ENCODE measurements around the gene MYZAP.

The MYZAP gene

GRCh38 chr15:57591822-57592367, at the start of gene MYZAP:
Gene MYZAP, plus strand, starts transcription at chr15:57591904. Its CDS starts 131 bp downstream, at chr15:57592035.
- H3K4me1 ChIP-seq (ENCODE audit: control insufficient read depth, insufficient read depth, low read length), result peaks cover 3% of the 10 kb centered on the region
- H3K27me3 ChIP-seq (ENCODE audit: control insufficient read depth, insufficient read depth, low read length), result no peaks in the 10 kb centered on the region
- no peaks in the 10 kb centered on the region for H3K36me3 ChIP-seq (ENCODE audit: control insufficient read depth, insufficient read depth, low read length)
- no peak within 1 kb of the TSS for H3K9ac ChIP-seq (ENCODE audit: low read length)
- no peak within 1 kb of the TSS for H3K27ac ChIP-seq (ENCODE audit: low read depth, low read length)
- H3K4me3 ChIP-seq (ENCODE audit: low read length), result peak within 1 kb of the TSS; percentile 72

- H3K9ac ChIP-seq (ENCODE audit: low read length), result no peak overlapping the region
- no peak overlapping the region for H3K4me3 ChIP-seq (ENCODE audit: low read length)
- H3K27me3 ChIP-seq (ENCODE audit: control insufficient read depth, insufficient read depth, low read length), result no peaks in the 10 kb centered on the region
- H3K27ac ChIP-seq (ENCODE audit: low read depth, low read length), result no peak overlapping the region
- peaks cover 1% of the 10 kb centered on the region for H3K36me3 ChIP-seq (ENCODE audit: control insufficient read depth, insufficient read depth, low read length)
- H3K4me1 ChIP-seq (ENCODE audit: control insufficient read depth, insufficient read depth, low read length), result no peaks in the 10 kb centered on the region
Measured at GRCh38 chr15:57542505-57542817, 49.2 kb upstream of the MYZAP start.

- H3K4me3 ChIP-seq (ENCODE audit: low read length), result no peak overlapping the region
- no peak overlapping the region for H3K27ac ChIP-seq (ENCODE audit: low read depth, low read length)
- H3K27me3 ChIP-seq (ENCODE audit: control insufficient read depth, insufficient read depth, low read length), result no peaks in the 10 kb centered on the region
- H3K36me3 ChIP-seq (ENCODE audit: control insufficient read depth, insufficient read depth, low read length), result peaks cover 2% of the 10 kb centered on the region
- no peak overlapping the region for H3K9ac ChIP-seq (ENCODE audit: low read length)
- H3K4me1 ChIP-seq (ENCODE audit: control insufficient read depth, insufficient read depth, low read length), result no peaks in the 10 kb centered on the region
Measured at GRCh38 chr15:57544848-57545480, 46.7 kb upstream of the MYZAP start.

GRCh38 chr15:57545995-57546394, 45.7 kb upstream of the MYZAP start:
- no peak overlapping the region for H3K4me3 ChIP-seq (ENCODE audit: low read length)
- H3K36me3 ChIP-seq (ENCODE audit: control insufficient read depth, insufficient read depth, low read length), result peaks cover 2% of the 10 kb centered on the region
- H3K4me1 ChIP-seq (ENCODE audit: control insufficient read depth, insufficient read depth, low read length), result no peaks in the 10 kb centered on the region
- H3K27ac ChIP-seq (ENCODE audit: low read depth, low read length), result no peak overlapping the region
- no peak overlapping the region for H3K9ac ChIP-seq (ENCODE audit: low read length)
- no peaks in the 10 kb centered on the region for H3K27me3 ChIP-seq (ENCODE audit: control insufficient read depth, insufficient read depth, low read length)

GRCh38 chr15:57547243-57547755, 44.4 kb upstream of the MYZAP start:
- Histone ChIP-seq H3K36me3 (ENCODE audit: control insufficient read depth, insufficient read depth, low read length) (peaks cover 2% of the 10 kb centered on the region), H3K27me3 (ENCODE audit: control insufficient read depth, insufficient read depth, low read length) (no peaks in the 10 kb centered on the region), H3K9ac (ENCODE audit: low read length) (no peak overlapping the region), H3K4me1 (ENCODE audit: control insufficient read depth, insufficient read depth, low read length) (no peaks in the 10 kb centered on the region), H3K4me3 (ENCODE audit: low read length) (no peak overlapping the region), H3K27ac (ENCODE audit: low read depth, low read length) (no peak overlapping the region)

- Histone ChIP-seq H3K27ac (ENCODE audit: low read depth, low read length) (no peak overlapping the region), H3K4me1 (ENCODE audit: control insufficient read depth, insufficient read depth, low read length) (no peaks in the 10 kb centered on the region), H3K9ac (ENCODE audit: low read length) (no peak overlapping the region), H3K27me3 (ENCODE audit: control insufficient read depth, insufficient read depth, low read length) (no peaks in the 10 kb centered on the region), H3K36me3 (ENCODE audit: control insufficient read depth, insufficient read depth, low read length) (peaks cover 2% of the 10 kb centered on the region), H3K4me3 (ENCODE audit: low read length) (no peak overlapping the region)
Measured at GRCh38 chr15:57548351-57548750, 43.4 kb upstream of the MYZAP start.

GRCh38 chr15:57548835-57549234, 42.9 kb upstream of the MYZAP start:
- Histone ChIP-seq H3K9ac (ENCODE audit: low read length) (no peak overlapping the region), H3K27ac (ENCODE audit: low read depth, low read length) (no peak overlapping the region), H3K27me3 (ENCODE audit: control insufficient read depth, insufficient read depth, low read length) (no peaks in the 10 kb centered on the region), H3K36me3 (ENCODE audit: control insufficient read depth, insufficient read depth, low read length) (peaks cover 2% of the 10 kb centered on the region), H3K4me1 (ENCODE audit: control insufficient read depth, insufficient read depth, low read length) (no peaks in the 10 kb centered on the region), H3K4me3 (ENCODE audit: low read length) (no peak overlapping the region)

- peaks cover 2% of the 10 kb centered on the region for H3K36me3 ChIP-seq (ENCODE audit: control insufficient read depth, insufficient read depth, low read length)
- no peak overlapping the region for H3K9ac ChIP-seq (ENCODE audit: low read length)
- no peak overlapping the region for H3K27ac ChIP-seq (ENCODE audit: low read depth, low read length)
- H3K4me3 ChIP-seq (ENCODE audit: low read length), result no peak overlapping the region
- no peaks in the 10 kb centered on the region for H3K27me3 ChIP-seq (ENCODE audit: control insufficient read depth, insufficient read depth, low read length)
- no peaks in the 10 kb centered on the region for H3K4me1 ChIP-seq (ENCODE audit: control insufficient read depth, insufficient read depth, low read length)
Measured at GRCh38 chr15:57549935-57550334, 41.8 kb upstream of the MYZAP start.

- Histone ChIP-seq H3K27me3 (ENCODE audit: control insufficient read depth, insufficient read depth, low read length) (no peaks in the 10 kb centered on the region), H3K4me1 (ENCODE audit: control insufficient read depth, insufficient read depth, low read length) (no peaks in the 10 kb centered on the region), H3K9ac (ENCODE audit: low read length) (no peak overlapping the region), H3K27ac (ENCODE audit: low read depth, low read length) (no peak overlapping the region), H3K36me3 (ENCODE audit: control insufficient read depth, insufficient read depth, low read length) (peaks cover 2% of the 10 kb centered on the region), H3K4me3 (ENCODE audit: low read length) (no peak overlapping the region)
Measured at GRCh38 chr15:57550640-57551039, 41.1 kb upstream of the MYZAP start.

- Histone ChIP-seq H3K4me1 (ENCODE audit: control insufficient read depth, insufficient read depth, low read length) (no peaks in the 10 kb centered on the region), H3K36me3 (ENCODE audit: control insufficient read depth, insufficient read depth, low read length) (peaks cover 2% of the 10 kb centered on the region), H3K9ac (ENCODE audit: low read length) (no peak overlapping the region), H3K4me3 (ENCODE audit: low read length) (no peak overlapping the region), H3K27ac (ENCODE audit: low read depth, low read length) (no peak overlapping the region), H3K27me3 (ENCODE audit: control insufficient read depth, insufficient read depth, low read length) (no peaks in the 10 kb centered on the region)
Measured at GRCh38 chr15:57551715-57552677, 39.7 kb upstream of the MYZAP start.

- no peaks in the 10 kb centered on the region for H3K27me3 ChIP-seq (ENCODE audit: control insufficient read depth, insufficient read depth, low read length)
- H3K4me3 ChIP-seq (ENCODE audit: low read length), result no peak overlapping the region
- no peaks in the 10 kb centered on the region for H3K36me3 ChIP-seq (ENCODE audit: control insufficient read depth, insufficient read depth, low read length)
- H3K9ac ChIP-seq (ENCODE audit: low read length), result no peak overlapping the region
- no peak overlapping the region for H3K27ac ChIP-seq (ENCODE audit: low read depth, low read length)
- no peaks in the 10 kb centered on the region for H3K4me1 ChIP-seq (ENCODE audit: control insufficient read depth, insufficient read depth, low read length)
Measured at GRCh38 chr15:57552678-57553334, 38.9 kb upstream of the MYZAP start.

- no peak overlapping the region for H3K27ac ChIP-seq (ENCODE audit: low read depth, low read length)
- no peak overlapping the region for H3K4me3 ChIP-seq (ENCODE audit: low read length)
- H3K36me3 ChIP-seq (ENCODE audit: control insufficient read depth, insufficient read depth, low read length), result no peaks in the 10 kb centered on the region
- no peaks in the 10 kb centered on the region for H3K4me1 ChIP-seq (ENCODE audit: control insufficient read depth, insufficient read depth, low read length)
- no peak overlapping the region for H3K9ac ChIP-seq (ENCODE audit: low read length)
- no peaks in the 10 kb centered on the region for H3K27me3 ChIP-seq (ENCODE audit: control insufficient read depth, insufficient read depth, low read length)
Measured at GRCh38 chr15:57553526-57553925, 38.2 kb upstream of the MYZAP start.

All from rectal smooth muscle tissue (tissue), 1 donor.